GM12878 (cell line): ENCODE results near the gene DONSON. TPM values are rescaled to one million over a fixed set of nuclear protein-coding genes. Genes with fewer than 3 reads are reported as not detected.

Source experiments
- ATAC-seq: fragments of 200-7000 bp; cut with Tn5 transposase; 3 replicates; pipeline ENCODE4 v1.9.1; 2020; ENCODE audit warnings: mild to moderate bottlenecking, moderate library complexity
- BruUV-seq: library from RNA; stranded (reverse); fragments of 400-500 nt; replicated peaks from 2 replicates; lab custom pipeline; 2021; lab: Mats Ljungman, UMichigan
- CTCF ChIA-PET: fragments of 300-600 bp; sonication (Branson Sonifier 250); formaldehyde crosslinking; extraction: SDS; loops from one replicate; lab custom pipeline; 2021; ENCODE audit warnings: inconsistent platforms; lab: Yijun Ruan, JAX
- POLR2A ChIA-PET: fragments of 350-600 bp; formaldehyde crosslinking; extraction: SDS; loops from one replicate; lab custom pipeline; 2021; ENCODE audit warnings: inconsistent platforms; lab: Charles Lee
- RAD21 ChIA-PET: fragments of 300-600 bp; sonication (Branson Sonifier 250); formaldehyde crosslinking; loops from one replicate; lab custom pipeline; 2023; ENCODE audit warnings: antibody characterized with exemption; ENCODE audit not compliant: unreplicated experiment; lab: Charles Lee
- SMC1A ChIA-PET: fragments of 300-600 bp; sonication (Branson Sonifier 250); formaldehyde crosslinking; loops from one replicate; lab custom pipeline; 2023; ENCODE audit not compliant: unreplicated experiment, uncharacterized antibody; lab: Charles Lee
- DNase-seq: peaks from one replicate; pipeline ENCODE4 v3.0.0-alpha.2; 2011; ENCODE audit warnings: low read depth, low spot score
- FAIRE-seq: peaks from 3 replicates; lab custom pipeline; 2011; peaks lifted over from hg19 to GRCh38; lab: Jason Lieb, UNC
- H2AFZ ChIP-seq: 2 replicates; pipeline ENCODE4 v1.6.0; 2011; ENCODE audit warnings: low read depth, low read length, control low read depth; ENCODE audit not compliant: control insufficient read depth
- H3K27ac ChIP-seq: 2 replicates; pipeline ENCODE4 v1.5.1; 2011; ENCODE audit warnings: control low read depth; ENCODE audit not compliant: control insufficient read depth, insufficient read depth
- H3K27me3 ChIP-seq, 2 experiments: replicated peaks in 1 of 2; 2 replicates each; pipeline versions ENCODE4 v1.6.0 to v1.6.1; 2011; ENCODE audit warnings: low read length in 1 of 2; ENCODE audit not compliant: control insufficient read depth in 2 of 2, insufficient read depth in 2 of 2
- H3K36me3 ChIP-seq, 2 experiments: 2 replicates each; pipeline ENCODE4 v1.5.1; 2011; ENCODE audit warnings: low read length in 1 of 2; ENCODE audit not compliant: control insufficient read depth in 2 of 2, insufficient read depth in 2 of 2
- H3K4me1 ChIP-seq: 2 replicates; pipeline ENCODE4 v1.6.1; 2011; ENCODE audit warnings: mild to moderate bottlenecking, low read length, moderate library complexity, mixed read lengths; ENCODE audit not compliant: control insufficient read depth, insufficient read depth
- H3K4me2 ChIP-seq: 2 replicates; pipeline ENCODE4 v1.6.0; 2011; ENCODE audit warnings: control low read depth; ENCODE audit not compliant: control insufficient read depth, insufficient read depth
- H3K4me3 ChIP-seq: fragments of 200-600 bp; sonication (generic); 2 replicates; pipeline ENCODE4 v1.5.1; 2016
- H3K79me2 ChIP-seq: 2 replicates; pipeline ENCODE4 v1.6.0; 2011; ENCODE audit warnings: low read length; ENCODE audit not compliant: control insufficient read depth, insufficient read depth
- H3K9ac ChIP-seq: 2 replicates; pipeline ENCODE4 v1.8.0; 2011; ENCODE audit warnings: low read length, control low read depth, mixed read lengths; ENCODE audit not compliant: control insufficient read depth, insufficient read depth
- H3K9me3 ChIP-seq: replicated peaks from 3 replicates; pipeline ENCODE4 v1.5.1; 2011; ENCODE audit warnings: mild to moderate bottlenecking, low read length; ENCODE audit not compliant: control insufficient read depth, insufficient read depth
- H4K20me1 ChIP-seq: 2 replicates; pipeline ENCODE4 v1.6.0; 2011; ENCODE audit not compliant: control insufficient read depth, insufficient read depth
- BMI1 ChIP-seq: fragments of 450-650 bp; IDR thresholded peaks from 2 replicates; pipeline ENCODE4 v1.6.1; 2016; ENCODE audit warnings: mild to moderate bottlenecking, moderate library complexity, borderline replicate concordance
- RUNX3 ChIP-seq: IDR thresholded peaks from 2 replicates; pipeline ENCODE4 v1.6.1; 2012; ENCODE audit warnings: low read length, inconsistent platforms
- SP1 ChIP-seq: IDR thresholded peaks from one replicate; pipeline ENCODE4 v1.6.1; 2011; ENCODE audit warnings: low read depth, low read length
- SUPT20H ChIP-seq: IDR thresholded peaks from 2 replicates; pipeline ENCODE4 v1.6.1; 2011; ENCODE audit warnings: low read depth, mild to moderate bottlenecking, low read length, moderate library complexity, borderline replicate concordance; ENCODE audit not compliant: control insufficient read depth
- ZNF207 ChIP-seq: fragments of 450-650 bp; IDR thresholded peaks from 2 replicates; pipeline ENCODE4 v1.6.1; 2014; ENCODE audit warnings: antibody characterized with exemption, mild to moderate bottlenecking, borderline replicate concordance
- WGBS: methylation state at CpG from one replicate; pipeline ENCODE4 v1.1.6; 2016; ENCODE audit warnings: low lambda C conversion rate; ENCODE audit not compliant: insufficient replicate concordance, insufficient coverage; ENCODE audit errors: missing lambda C conversion rate; 5-methylcytosine and 5-hydroxymethylcytosine counted together
- in situ Hi-C: fragments of 300-500 bp; cut with MboI; formaldehyde crosslinking; loops from 9 replicates; pipeline ENCODE4 v1.14.3; 2018; ENCODE audit warnings: mixed read lengths
- intact Hi-C: fragments of 100-400 bp; cut with micrococcal nuclease; formaldehyde crosslinking; loops from one replicate; pipeline ENCODE4 v1.14.2; 2022; ENCODE audit not compliant: unreplicated experiment
- polyA plus RNA-seq, 11 experiments: library from polyadenylated mRNA; depleted of rRNA in 4 of 11; unstranded in 6 of 11; stranded (reverse) in 5 of 11; fragments of >200 nt; fragmentation: Nextera tagmentation in 4 of 11; fragmentation: Illumina TruSeq in 1 of 11; extraction: Ambion mirVana in 4 of 11; extraction: Trizol in 1 of 11; gene quantifications; 1 replicate in 1 of 11; 2 replicates in 10 of 11; pipeline versions ENCODE4 v1.2.1 to v1.2.3, GENCODE V29; 2011 to 2016; ENCODE audit warnings: inconsistent platforms in 2 of 11, missing spikeins in 2 of 11, low read depth in 1 of 11
- total RNA-seq, 4 experiments: library from RNA; depleted of rRNA in 3 of 4; stranded (reverse); fragments of >200 nt in 3 of 4; fragmentation: Illumina TruSeq in 1 of 4; extraction: Trizol in 1 of 4; gene quantifications; 2 replicates each; pipeline versions ENCODE4 v1.2.1 to v1.2.3, GENCODE V29; 2013 to 2021
- TF ChIP-seq, protein P1 (sequence below): fragments of 450-650 bp; formaldehyde crosslinking; IDR thresholded peaks from 2 replicates; pipeline ENCODE4 v1.5.0; 2022; ENCODE audit warnings: mild to moderate bottlenecking, missing genetic modification characterization
- TF ChIP-seq, protein P2 (sequence below): IDR thresholded peaks from 2 replicates; pipeline ENCODE4 v1.6.1; 2011; ENCODE audit warnings: borderline replicate concordance, low read depth, mild to moderate bottlenecking, moderate library complexity, mixed read lengths, low read length; ENCODE audit not compliant: insufficient read depth; ENCODE audit errors: extremely low read length
- TF ChIP-seq, protein P3 (sequence below): fragments of 450-650 bp; IDR thresholded peaks from 2 replicates; pipeline ENCODE4 v1.6.1; 2017; ENCODE audit warnings: mild to moderate bottlenecking, moderate library complexity
- TF ChIP-seq, protein P4 (sequence below): IDR thresholded peaks from 2 replicates; pipeline ENCODE4 v1.6.1; 2012; ENCODE audit warnings: low read depth, low read length, improper control_type of control experiment
- TF ChIP-seq, protein P5 (sequence below): fragments of 450-650 bp; IDR thresholded peaks from 2 replicates; pipeline ENCODE4 v1.6.1; 2018; ENCODE audit warnings: mild to moderate bottlenecking, low read depth, moderate library complexity; ENCODE audit not compliant: partially characterized antibody

The DONSON gene
- total and polyA plus RNA-seq, 10 of the 15 experiments (the other 5 are each of a cell fraction or from before 2014, with no cell fraction given) = 13.6 to 51.2 (median 32.2) TPM

DNA sequence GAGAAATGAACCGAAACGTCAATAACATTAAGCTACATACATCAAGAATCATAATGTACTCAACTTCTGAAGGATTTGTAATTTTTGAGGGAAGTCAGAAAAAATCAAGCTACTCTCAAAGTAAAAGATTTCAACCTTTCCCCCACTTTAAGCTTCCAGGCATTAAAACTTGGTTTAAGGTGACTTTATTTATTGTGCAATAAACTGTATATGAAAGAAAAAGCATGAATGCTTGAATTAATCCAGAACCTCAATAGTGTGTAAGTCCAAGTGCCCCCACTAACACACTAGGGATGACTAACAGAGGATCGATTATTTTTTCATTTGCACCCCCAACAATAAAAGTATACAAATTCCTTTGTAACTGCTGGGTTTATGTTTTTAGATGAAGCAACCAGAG is 57.5 kb downstream of the DONSON start:
- no peak for DNase-seq
- Histone ChIP-seq H3K4me1 (no peaks in the 10 kb centered on the region), H3K4me3 (no peak overlapping the region), H3K9ac (no peak overlapping the region), H3K36me3 (peaks cover 7 to 28% of the 10 kb centered on the region in 2 experiments), H3K4me2 (no peak overlapping the region), H4K20me1 (no peaks in the 10 kb centered on the region), H3K27me3 (no peaks in the 10 kb centered on the region), H3K27ac (no peak overlapping the region), H2AFZ (no peak overlapping the region), H3K9me3 (no peaks in the 10 kb centered on the region), H3K79me2 (no peaks in the 10 kb centered on the region)
- WGBS = 96% methylated on average over 3 of the region's 3 CpGs
- ATAC-seq = no peak
- intact Hi-C loops = no loop called here
- ChIA-PET CTCF (interaction anchor here (0.6 kb wide), 1 partner anchor 15 kb away, joined by 3 read pairs; no protein-coding TSS in a partner anchor), RAD21 (interaction anchor here (1.1 kb wide), 1 partner anchor 78 kb away, joined by 3 read pairs; no protein-coding TSS in a partner anchor), SMC1A (no interaction called here), POLR2A (interaction anchor here (0.6 kb wide), 1 partner anchor 465 kb away, joined by 6 read pairs; no protein-coding TSS in a partner anchor)
- FAIRE-seq = no peak
- in situ Hi-C loops = no loop called here
- BruUV-seq = no TSS peak
- TF ChIP-seq, protein P1, sequence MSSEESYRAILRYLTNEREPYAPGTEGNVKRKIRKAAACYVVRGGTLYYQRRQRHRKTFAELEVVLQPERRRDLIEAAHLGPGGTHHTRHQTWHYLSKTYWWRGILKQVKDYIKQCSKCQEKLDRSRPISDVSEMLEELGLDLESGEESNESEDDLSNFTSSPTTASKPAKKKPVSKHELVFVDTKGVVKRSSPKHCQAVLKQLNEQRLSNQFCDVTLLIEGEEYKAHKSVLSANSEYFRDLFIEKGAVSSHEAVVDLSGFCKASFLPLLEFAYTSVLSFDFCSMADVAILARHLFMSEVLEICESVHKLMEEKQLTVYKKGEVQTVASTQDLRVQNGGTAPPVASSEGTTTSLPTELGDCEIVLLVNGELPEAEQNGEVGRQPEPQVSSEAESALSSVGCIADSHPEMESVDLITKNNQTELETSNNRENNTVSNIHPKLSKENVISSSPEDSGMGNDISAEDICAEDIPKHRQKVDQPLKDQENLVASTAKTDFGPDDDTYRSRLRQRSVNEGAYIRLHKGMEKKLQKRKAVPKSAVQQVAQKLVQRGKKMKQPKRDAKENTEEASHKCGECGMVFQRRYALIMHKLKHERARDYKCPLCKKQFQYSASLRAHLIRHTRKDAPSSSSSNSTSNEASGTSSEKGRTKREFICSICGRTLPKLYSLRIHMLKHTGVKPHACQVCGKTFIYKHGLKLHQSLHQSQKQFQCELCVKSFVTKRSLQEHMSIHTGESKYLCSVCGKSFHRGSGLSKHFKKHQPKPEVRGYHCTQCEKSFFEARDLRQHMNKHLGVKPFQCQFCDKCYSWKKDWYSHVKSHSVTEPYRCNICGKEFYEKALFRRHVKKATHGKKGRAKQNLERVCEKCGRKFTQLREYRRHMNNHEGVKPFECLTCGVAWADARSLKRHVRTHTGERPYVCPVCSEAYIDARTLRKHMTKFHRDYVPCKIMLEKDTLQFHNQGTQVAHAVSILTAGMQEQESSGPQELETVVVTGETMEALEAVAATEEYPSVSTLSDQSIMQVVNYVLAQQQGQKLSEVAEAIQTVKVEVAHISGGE = no peak
- TF ChIP-seq, protein P2, sequence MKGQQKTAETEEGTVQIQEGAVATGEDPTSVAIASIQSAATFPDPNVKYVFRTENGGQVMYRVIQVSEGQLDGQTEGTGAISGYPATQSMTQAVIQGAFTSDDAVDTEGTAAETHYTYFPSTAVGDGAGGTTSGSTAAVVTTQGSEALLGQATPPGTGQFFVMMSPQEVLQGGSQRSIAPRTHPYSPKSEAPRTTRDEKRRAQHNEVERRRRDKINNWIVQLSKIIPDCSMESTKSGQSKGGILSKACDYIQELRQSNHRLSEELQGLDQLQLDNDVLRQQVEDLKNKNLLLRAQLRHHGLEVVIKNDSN = no peak
- no peak for TF ChIP-seq SP1
- TF ChIP-seq, protein P3, sequence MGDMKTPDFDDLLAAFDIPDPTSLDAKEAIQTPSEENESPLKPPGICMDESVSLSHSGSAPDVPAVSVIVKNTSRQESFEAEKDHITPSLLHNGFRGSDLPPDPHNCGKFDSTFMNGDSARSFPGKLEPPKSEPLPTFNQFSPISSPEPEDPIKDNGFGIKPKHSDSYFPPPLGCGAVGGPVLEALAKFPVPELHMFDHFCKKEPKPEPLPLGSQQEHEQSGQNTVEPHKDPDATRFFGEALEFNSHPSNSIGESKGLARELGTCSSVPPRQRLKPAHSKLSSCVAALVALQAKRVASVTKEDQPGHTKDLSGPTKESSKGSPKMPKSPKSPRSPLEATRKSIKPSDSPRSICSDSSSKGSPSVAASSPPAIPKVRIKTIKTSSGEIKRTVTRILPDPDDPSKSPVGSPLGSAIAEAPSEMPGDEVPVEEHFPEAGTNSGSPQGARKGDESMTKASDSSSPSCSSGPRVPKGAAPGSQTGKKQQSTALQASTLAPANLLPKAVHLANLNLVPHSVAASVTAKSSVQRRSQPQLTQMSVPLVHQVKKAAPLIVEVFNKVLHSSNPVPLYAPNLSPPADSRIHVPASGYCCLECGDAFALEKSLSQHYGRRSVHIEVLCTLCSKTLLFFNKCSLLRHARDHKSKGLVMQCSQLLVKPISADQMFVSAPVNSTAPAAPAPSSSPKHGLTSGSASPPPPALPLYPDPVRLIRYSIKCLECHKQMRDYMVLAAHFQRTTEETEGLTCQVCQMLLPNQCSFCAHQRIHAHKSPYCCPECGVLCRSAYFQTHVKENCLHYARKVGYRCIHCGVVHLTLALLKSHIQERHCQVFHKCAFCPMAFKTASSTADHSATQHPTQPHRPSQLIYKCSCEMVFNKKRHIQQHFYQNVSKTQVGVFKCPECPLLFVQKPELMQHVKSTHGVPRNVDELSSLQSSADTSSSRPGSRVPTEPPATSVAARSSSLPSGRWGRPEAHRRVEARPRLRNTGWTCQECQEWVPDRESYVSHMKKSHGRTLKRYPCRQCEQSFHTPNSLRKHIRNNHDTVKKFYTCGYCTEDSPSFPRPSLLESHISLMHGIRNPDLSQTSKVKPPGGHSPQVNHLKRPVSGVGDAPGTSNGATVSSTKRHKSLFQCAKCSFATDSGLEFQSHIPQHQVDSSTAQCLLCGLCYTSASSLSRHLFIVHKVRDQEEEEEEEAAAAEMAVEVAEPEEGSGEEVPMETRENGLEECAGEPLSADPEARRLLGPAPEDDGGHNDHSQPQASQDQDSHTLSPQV = no peak
- no peak for TF ChIP-seq BMI1
- TF ChIP-seq SUPT20H = no peak
- TF ChIP-seq RUNX3 = no peak
- no peak for TF ChIP-seq ZNF207
- TF ChIP-seq, protein P4, sequence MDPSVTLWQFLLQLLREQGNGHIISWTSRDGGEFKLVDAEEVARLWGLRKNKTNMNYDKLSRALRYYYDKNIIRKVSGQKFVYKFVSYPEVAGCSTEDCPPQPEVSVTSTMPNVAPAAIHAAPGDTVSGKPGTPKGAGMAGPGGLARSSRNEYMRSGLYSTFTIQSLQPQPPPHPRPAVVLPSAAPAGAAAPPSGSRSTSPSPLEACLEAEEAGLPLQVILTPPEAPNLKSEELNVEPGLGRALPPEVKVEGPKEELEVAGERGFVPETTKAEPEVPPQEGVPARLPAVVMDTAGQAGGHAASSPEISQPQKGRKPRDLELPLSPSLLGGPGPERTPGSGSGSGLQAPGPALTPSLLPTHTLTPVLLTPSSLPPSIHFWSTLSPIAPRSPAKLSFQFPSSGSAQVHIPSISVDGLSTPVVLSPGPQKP = no peak
- TF ChIP-seq, protein P5, sequence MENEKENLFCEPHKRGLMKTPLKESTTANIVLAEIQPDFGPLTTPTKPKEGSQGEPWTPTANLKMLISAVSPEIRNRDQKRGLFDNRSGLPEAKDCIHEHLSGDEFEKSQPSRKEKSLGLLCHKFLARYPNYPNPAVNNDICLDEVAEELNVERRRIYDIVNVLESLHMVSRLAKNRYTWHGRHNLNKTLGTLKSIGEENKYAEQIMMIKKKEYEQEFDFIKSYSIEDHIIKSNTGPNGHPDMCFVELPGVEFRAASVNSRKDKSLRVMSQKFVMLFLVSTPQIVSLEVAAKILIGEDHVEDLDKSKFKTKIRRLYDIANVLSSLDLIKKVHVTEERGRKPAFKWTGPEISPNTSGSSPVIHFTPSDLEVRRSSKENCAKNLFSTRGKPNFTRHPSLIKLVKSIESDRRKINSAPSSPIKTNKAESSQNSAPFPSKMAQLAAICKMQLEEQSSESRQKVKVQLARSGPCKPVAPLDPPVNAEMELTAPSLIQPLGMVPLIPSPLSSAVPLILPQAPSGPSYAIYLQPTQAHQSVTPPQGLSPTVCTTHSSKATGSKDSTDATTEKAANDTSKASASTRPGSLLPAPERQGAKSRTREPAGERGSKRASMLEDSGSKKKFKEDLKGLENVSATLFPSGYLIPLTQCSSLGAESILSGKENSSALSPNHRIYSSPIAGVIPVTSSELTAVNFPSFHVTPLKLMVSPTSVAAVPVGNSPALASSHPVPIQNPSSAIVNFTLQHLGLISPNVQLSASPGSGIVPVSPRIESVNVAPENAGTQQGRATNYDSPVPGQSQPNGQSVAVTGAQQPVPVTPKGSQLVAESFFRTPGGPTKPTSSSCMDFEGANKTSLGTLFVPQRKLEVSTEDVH = no peak
